Stimulated activated naive CD8-positive, alpha-beta T cell treated with anti-CD3 and anti-CD28 coated beads, Interleukin-15, amount 100 ng/mL, for 72 hours (primary cell): ENCODE results near the gene C15orf39.
A peak's percentile ranks its signal among the peaks of the same experiment; 100 is the strongest.

Experiments used
- ATAC-seq: fragments of 150-1000 bp; cut with Tn5 transposase; 2 replicates; pipeline ENCODE4 v1.10.0; 2021; ENCODE audit warnings: mild to moderate bottlenecking, moderate library complexity
- DNase-seq, 2 donors: peaks; one replicate each; pipeline ENCODE4 v3.0.0; 2021 to 2022
- H3K27ac Mint-ChIP-seq, 2 donors: one replicate each; pipeline ENCODE4 v1.8.0; 2022; ENCODE audit warnings: mild to moderate bottlenecking in 2 of 2, mixed read lengths in 2 of 2, moderate library complexity in 2 of 2
- H3K27me3 Mint-ChIP-seq: one replicate; pipeline ENCODE4 v1.8.0; 2022; ENCODE audit warnings: mixed read lengths
- H3K4me1 Mint-ChIP-seq: one replicate; pipeline ENCODE4 v1.8.0; 2022; ENCODE audit warnings: mild to moderate bottlenecking, mixed read lengths
- H3K4me3 Mint-ChIP-seq, 2 donors: one replicate each; pipeline ENCODE4 v1.8.0; 2022; ENCODE audit warnings: mild to moderate bottlenecking in 2 of 2, mixed read lengths in 2 of 2, moderate library complexity in 1 of 2
- H3K9me3 Mint-ChIP-seq, 2 donors: one replicate each; pipeline ENCODE4 v1.8.0; 2022; ENCODE audit warnings: mixed read lengths in 2 of 2

C15orf39 gene

GRCh38 chr15:75182187-75183131 lies 19.2 kb upstream of the C15orf39 start:
- Mint-ChIP-seq H3K27ac (no peak overlapping the region), H3K4me1 (peaks cover 23% of the 10 kb centered on the region), H3K9me3 (no peaks in the 10 kb centered on the region), H3K27me3 (peaks cover 67% of the 10 kb centered on the region), H3K4me3 (no peak overlapping the region)
- ATAC-seq, result no peak
- DNase-seq, result no peak

- Mint-ChIP-seq H3K4me1 (peaks cover 9% of the 10 kb centered on the region), H3K27me3 (peaks cover 37% of the 10 kb centered on the region), H3K27ac (no peak overlapping the region), H3K9me3 (no peaks in the 10 kb centered on the region), H3K4me3 (no peak overlapping the region)
- no peak for DNase-seq
- ATAC-seq, result no peak
These were observed 16.2 kb upstream of the C15orf39 start for GRCh38 chr15:75185271-75186029.

GRCh38 chr15:75186044-75186443 lies 15.6 kb upstream of the C15orf39 start:
- no peak overlapping the region for H3K4me3 Mint-ChIP-seq
- ATAC-seq, result no peak
- peaks cover 9% of the 10 kb centered on the region for H3K4me1 Mint-ChIP-seq
- no peak overlapping the region for H3K27ac Mint-ChIP-seq
- H3K9me3 Mint-ChIP-seq, result no peaks in the 10 kb centered on the region
- H3K27me3 Mint-ChIP-seq, result peaks cover 32% of the 10 kb centered on the region
- no peak for DNase-seq

- ATAC-seq (no peak), DNase-seq (no peak)
- Mint-ChIP-seq H3K9me3 (no peaks in the 10 kb centered on the region), H3K4me1 (no peaks in the 10 kb centered on the region), H3K27me3 (peaks cover 21% of the 10 kb centered on the region), H3K27ac (no peak overlapping the region), H3K4me3 (no peak overlapping the region)
These were observed 13.2 kb upstream of the C15orf39 start for GRCh38 chr15:75188499-75188898.

- peaks cover 30% of the 10 kb centered on the region for H3K27me3 Mint-ChIP-seq
- no peak for ATAC-seq
- no peaks in the 10 kb centered on the region for H3K9me3 Mint-ChIP-seq
- no peak for DNase-seq
- no peak overlapping the region for H3K27ac Mint-ChIP-seq
- H3K4me1 Mint-ChIP-seq, result no peaks in the 10 kb centered on the region
- no peak overlapping the region for H3K4me3 Mint-ChIP-seq
These were observed 10.4 kb upstream of the C15orf39 start for GRCh38 chr15:75191235-75191634.

GRCh38 chr15:75192307-75192706 lies 9.4 kb upstream of the C15orf39 start:
- no peak for ATAC-seq
- Mint-ChIP-seq H3K27ac (peak overlapping the region in 1 of 2 donors; percentile 38), H3K4me1 (no peaks in the 10 kb centered on the region), H3K9me3 (no peaks in the 10 kb centered on the region), H3K27me3 (peaks cover 30% of the 10 kb centered on the region), H3K4me3 (no peak overlapping the region)
- no peak for DNase-seq

- DNase-seq (no peak), ATAC-seq (no peak)
- no peaks in the 10 kb centered on the region for H3K9me3 Mint-ChIP-seq
- H3K27me3 Mint-ChIP-seq, result peaks cover 30% of the 10 kb centered on the region
- peak overlapping the region in 1 of 2 donors; percentile 48 for H3K27ac Mint-ChIP-seq
- peaks cover 9% of the 10 kb centered on the region for H3K4me1 Mint-ChIP-seq
- no peak overlapping the region for H3K4me3 Mint-ChIP-seq
These were observed 8.4 kb upstream of the C15orf39 start for GRCh38 chr15:75193272-75193671.

- Mint-ChIP-seq H3K27me3 (peaks cover 30% of the 10 kb centered on the region), H3K4me1 (peaks cover 16% of the 10 kb centered on the region), H3K27ac (no peak overlapping the region), H3K4me3 (no peak overlapping the region), H3K9me3 (no peaks in the 10 kb centered on the region)
- no peak for DNase-seq
- ATAC-seq, result no peak
These were observed 7.7 kb upstream of the C15orf39 start for GRCh38 chr15:75193976-75194375.

GRCh38 chr15:75194397-75194796 lies 7.3 kb upstream of the C15orf39 start:
- DNase-seq (no peak), ATAC-seq (no peak)
- Mint-ChIP-seq H3K9me3 (no peaks in the 10 kb centered on the region), H3K27me3 (peaks cover 30% of the 10 kb centered on the region), H3K4me1 (peaks cover 21% of the 10 kb centered on the region), H3K4me3 (no peak overlapping the region), H3K27ac (no peak overlapping the region)

GRCh38 chr15:75195122-75195765 lies 6.4 kb upstream of the C15orf39 start:
- H3K27me3 Mint-ChIP-seq, result peaks cover 30% of the 10 kb centered on the region
- no peak overlapping the region for H3K4me3 Mint-ChIP-seq

GRCh38 chr15:75195766-75196241 lies 5.9 kb upstream of the C15orf39 start:
- Mint-ChIP-seq H3K27ac (no peak overlapping the region), H3K4me3 (no peak overlapping the region), H3K9me3 (no peaks in the 10 kb centered on the region), H3K27me3 (peaks cover 30% of the 10 kb centered on the region), H3K4me1 (peaks cover 35% of the 10 kb centered on the region)
- DNase-seq, result no peak
- ATAC-seq, result no peak

More at GRCh38 chr15:75195122-75195765, 6.4 kb upstream of the C15orf39 start:
- DNase-seq (no peak), ATAC-seq (no peak)
- peaks cover 29% of the 10 kb centered on the region for H3K4me1 Mint-ChIP-seq
- no peak overlapping the region for H3K27ac Mint-ChIP-seq
- no peaks in the 10 kb centered on the region for H3K9me3 Mint-ChIP-seq

- Mint-ChIP-seq H3K27me3 (peaks cover 20% of the 10 kb centered on the region), H3K27ac (no peak overlapping the region), H3K9me3 (no peaks in the 10 kb centered on the region), H3K4me3 (no peak overlapping the region), H3K4me1 (peaks cover 41% of the 10 kb centered on the region)
- DNase-seq (no peak), ATAC-seq (no peak)
These were observed 4.5 kb upstream of the C15orf39 start for GRCh38 chr15:75197062-75197630.

- DNase-seq, result peak; percentile 30 to 46
- Mint-ChIP-seq H3K27ac (peak overlapping the region in 1 of 2 donors; percentile 46), H3K4me1 (peaks cover 49% of the 10 kb centered on the region), H3K9me3 (no peaks in the 10 kb centered on the region), H3K27me3 (peaks cover 15% of the 10 kb centered on the region), H3K4me3 (peak overlapping the region in 1 of 2 donors; percentile 44)
- no peak for ATAC-seq
These were observed 2.9 kb upstream of the C15orf39 start for GRCh38 chr15:75198560-75199356.

GRCh38 chr15:75199357-75199940 lies 2.2 kb upstream of the C15orf39 start:
- ATAC-seq (no peak), DNase-seq (no peak)
- Mint-ChIP-seq H3K27ac (no peak overlapping the region), H3K4me3 (peak overlapping the region in 1 of 2 donors; percentile 44), H3K27me3 (peaks cover 11% of the 10 kb centered on the region), H3K9me3 (no peaks in the 10 kb centered on the region), H3K4me1 (peaks cover 56% of the 10 kb centered on the region)
